GM08714 (cell line): ENCODE data around the gene MAGEA1.
"Not testable (repeated sequence)": the region's sequence is repeated elsewhere in the genome, so short reads cannot be mapped to it uniquely, and the experiment has no call there.

Experiments
- H3K4me3 ChIP-seq: fragments of 200-500 bp; sonication (Bioruptor generic); 2 replicates; pipeline ENCODE4 v1.5.1; 2014; ENCODE audit warnings: mild to moderate bottlenecking, low read length, inconsistent platforms
- ZNF274 ChIP-seq: IDR thresholded peaks from 2 replicates; pipeline ENCODE4 v1.6.1; 2012; ENCODE audit warnings: mild to moderate bottlenecking, low read depth, low read length

MAGEA1 gene

GRCh38 chrX:153179131-153179530 is at the start of gene MAGEA1:
Gene MAGEA1 (plus strand): TSS chrX:153179284. CDS start chrX:153182390, 3,106 bp downstream.
- H3K4me3 ChIP-seq, result no peak within 1 kb of the TSS
- no peak for TF ChIP-seq ZNF274

GRCh38 chrX:153132924-153133323 is 46.2 kb upstream of the MAGEA1 start:
- not testable (repeated sequence) for H3K4me3 ChIP-seq

- H3K4me3 ChIP-seq, result not testable (repeated sequence)
These were observed 40.0 kb upstream of the MAGEA1 start for GRCh38 chrX:153139074-153139473.

- H3K4me3 ChIP-seq, result not testable (repeated sequence)
These were observed 32.8 kb upstream of the MAGEA1 start for GRCh38 chrX:153146288-153146687.

- TF ChIP-seq ZNF274, result no peak
- H3K4me3 ChIP-seq, result no peak overlapping the region
These were observed 25.6 kb upstream of the MAGEA1 start for GRCh38 chrX:153153516-153153915.

GRCh38 chrX:153157450-153157849 is 21.6 kb upstream of the MAGEA1 start:
- no peak overlapping the region for H3K4me3 ChIP-seq
- TF ChIP-seq ZNF274, result no peak

- H3K4me3 ChIP-seq, result no peak overlapping the region
- TF ChIP-seq ZNF274, result no peak
These were observed 20.8 kb upstream of the MAGEA1 start for GRCh38 chrX:153158319-153158718.

- no peak for TF ChIP-seq ZNF274
- no peak overlapping the region for H3K4me3 ChIP-seq
These were observed 17.1 kb upstream of the MAGEA1 start for GRCh38 chrX:153161952-153162351.

GRCh38 chrX:153164733-153165132 is 14.4 kb upstream of the MAGEA1 start:
- TF ChIP-seq ZNF274, result no peak
- H3K4me3 ChIP-seq, result no peak overlapping the region

GRCh38 chrX:153168423-153168822 is 10.7 kb upstream of the MAGEA1 start:
- not testable (repeated sequence) for H3K4me3 ChIP-seq

- no peak overlapping the region for H3K4me3 ChIP-seq
- TF ChIP-seq ZNF274, result no peak
These were observed 2.7 kb downstream of the MAGEA1 start for GRCh38 chrX:153181822-153182221.

GRCh38 chrX:153184787-153185186 is 5.7 kb downstream of the MAGEA1 start:
- TF ChIP-seq ZNF274, result no peak
- no peak overlapping the region for H3K4me3 ChIP-seq

- no peak overlapping the region for H3K4me3 ChIP-seq
- no peak for TF ChIP-seq ZNF274
These were observed 11.3 kb downstream of the MAGEA1 start for GRCh38 chrX:153190381-153190780.

GRCh38 chrX:153200462-153200861 is 21.4 kb downstream of the MAGEA1 start:
- TF ChIP-seq ZNF274, result no peak
- H3K4me3 ChIP-seq, result no peak overlapping the region

GRCh38 chrX:153206425-153207046 is 27.5 kb downstream of the MAGEA1 start:
- no peak overlapping the region for H3K4me3 ChIP-seq
- TF ChIP-seq ZNF274, result no peak

- H3K4me3 ChIP-seq, result no peak overlapping the region
- TF ChIP-seq ZNF274, result no peak
These were observed 30.3 kb downstream of the MAGEA1 start for GRCh38 chrX:153209347-153209746.

- no peak overlapping the region for H3K4me3 ChIP-seq
- no peak for TF ChIP-seq ZNF274
These were observed 35.9 kb downstream of the MAGEA1 start for GRCh38 chrX:153214934-153215333.
